SK-N-SH treated with all-trans-retinoic acid at 6 μM for 48 hours (cell line): ENCODE measurements around the gene TRAPPC3.
A peak's percentile ranks its signal among the peaks of the same experiment; 100 is the strongest.

ENCODE experiments used
- ATAC-seq: fragments of 200-7000 bp; cut with Tn5 transposase; 3 replicates; pipeline ENCODE4 v1.9.1; 2020; ENCODE audit warnings: mild to moderate bottlenecking, moderate library complexity
- ARNTL ChIP-seq: fragments of 450-650 bp; formaldehyde crosslinking; IDR thresholded peaks from 2 replicates; pipeline ENCODE4 v1.5.0; 2020; ENCODE audit warnings: low read depth, mild to moderate bottlenecking, moderate library complexity, borderline replicate concordance
- BACH2 ChIP-seq: fragments of 250-450 bp; sonication (Bioruptor Pico); IDR thresholded peaks from 2 replicates; pipeline ENCODE4 v1.9.0; 2021; ENCODE audit warnings: mild to moderate bottlenecking, borderline replicate concordance
- ESRRG ChIP-seq: fragments of 250-450 bp; sonication (Bioruptor Pico); IDR thresholded peaks from 2 replicates; pipeline ENCODE4 v1.6.1; 2021; ENCODE audit warnings: mild to moderate bottlenecking
- GLIS3 ChIP-seq: fragments of 250-450 bp; sonication (Bioruptor Pico); IDR thresholded peaks from 2 replicates; pipeline ENCODE4 v1.5.0; 2020; ENCODE audit warnings: mild to moderate bottlenecking, moderate library complexity
- ISL1 ChIP-seq: fragments of 250-450 bp; sonication (Bioruptor Pico); IDR thresholded peaks from 2 replicates; pipeline ENCODE4 v2.1.2; 2022; ENCODE audit warnings: mild to moderate bottlenecking, moderate library complexity
- OSR1 ChIP-seq: fragments of 250-450 bp; sonication (Bioruptor Pico); IDR thresholded peaks from 2 replicates; pipeline ENCODE4 v1.8.0; 2022; ENCODE audit warnings: moderate library complexity, mild to moderate bottlenecking, inconsistent platforms
- RARB ChIP-seq: fragments of 250-450 bp; sonication (Bioruptor Pico); IDR thresholded peaks from 2 replicates; pipeline ENCODE4 v1.8.0; 2021; ENCODE audit warnings: mild to moderate bottlenecking, moderate library complexity
- TCF4 ChIP-seq: fragments of 250-450 bp; sonication (Bioruptor Pico); IDR thresholded peaks from 2 replicates; pipeline ENCODE4 v1.8.0; 2021; ENCODE audit warnings: mild to moderate bottlenecking, moderate library complexity, borderline replicate concordance
- TOX ChIP-seq: fragments of 250-450 bp; sonication (Bioruptor Pico); IDR thresholded peaks from 2 replicates; pipeline ENCODE4 v1.8.0; 2021; ENCODE audit warnings: mild to moderate bottlenecking, moderate library complexity, borderline replicate concordance
- ZC3H10 ChIP-seq: fragments of 250-450 bp; sonication (Bioruptor Pico); IDR thresholded peaks from 2 replicates; pipeline ENCODE4 v1.5.1; 2021; ENCODE audit warnings: mild to moderate bottlenecking, moderate library complexity
- ZFP3 ChIP-seq: fragments of 250-450 bp; sonication (Bioruptor Pico); IDR thresholded peaks from 2 replicates; pipeline ENCODE4 v1.5.0; 2020; ENCODE audit warnings: mild to moderate bottlenecking, moderate library complexity
- ZNF565 ChIP-seq: fragments of 450-650 bp; formaldehyde crosslinking; conservative IDR thresholded peaks from 2 replicates; pipeline ENCODE4 v1.5.0; 2020; ENCODE audit warnings: low read depth, mild to moderate bottlenecking, moderate library complexity
- ZNF8 ChIP-seq: fragments of 450-650 bp; formaldehyde crosslinking; IDR thresholded peaks from 2 replicates; pipeline ENCODE4 v1.5.0; 2020; ENCODE audit warnings: mild to moderate bottlenecking, moderate library complexity
- TF ChIP-seq, protein P1 (sequence below): fragments of 250-450 bp; sonication (Bioruptor Pico); IDR thresholded peaks from 2 replicates; pipeline ENCODE4 v1.8.0; 2020; ENCODE audit warnings: mild to moderate bottlenecking, moderate library complexity, borderline replicate concordance
- TF ChIP-seq, protein P2 (sequence below): fragments of 250-450 bp; sonication (Bioruptor Pico); IDR thresholded peaks from 2 replicates; pipeline ENCODE4 v1.5.1; 2020; ENCODE audit warnings: low read depth, mild to moderate bottlenecking, moderate library complexity
- TF ChIP-seq, protein P3 (sequence below): fragments of 250-450 bp; sonication (Bioruptor Pico); IDR thresholded peaks from 2 replicates; pipeline ENCODE4 v1.5.0; 2020; ENCODE audit warnings: mild to moderate bottlenecking, moderate library complexity
- TF ChIP-seq, protein P4 (sequence below): fragments of 250-450 bp; sonication (Bioruptor Pico); IDR thresholded peaks from 2 replicates; pipeline ENCODE4 v1.8.0; 2021; ENCODE audit warnings: low read depth, mild to moderate bottlenecking, moderate library complexity, borderline replicate concordance
- TF ChIP-seq, protein P5 (sequence below): fragments of 250-450 bp; sonication (Bioruptor Pico); IDR thresholded peaks from 2 replicates; pipeline ENCODE4 v1.5.1; 2021; ENCODE audit warnings: mild to moderate bottlenecking, moderate library complexity

The TRAPPC3 gene

DNA sequence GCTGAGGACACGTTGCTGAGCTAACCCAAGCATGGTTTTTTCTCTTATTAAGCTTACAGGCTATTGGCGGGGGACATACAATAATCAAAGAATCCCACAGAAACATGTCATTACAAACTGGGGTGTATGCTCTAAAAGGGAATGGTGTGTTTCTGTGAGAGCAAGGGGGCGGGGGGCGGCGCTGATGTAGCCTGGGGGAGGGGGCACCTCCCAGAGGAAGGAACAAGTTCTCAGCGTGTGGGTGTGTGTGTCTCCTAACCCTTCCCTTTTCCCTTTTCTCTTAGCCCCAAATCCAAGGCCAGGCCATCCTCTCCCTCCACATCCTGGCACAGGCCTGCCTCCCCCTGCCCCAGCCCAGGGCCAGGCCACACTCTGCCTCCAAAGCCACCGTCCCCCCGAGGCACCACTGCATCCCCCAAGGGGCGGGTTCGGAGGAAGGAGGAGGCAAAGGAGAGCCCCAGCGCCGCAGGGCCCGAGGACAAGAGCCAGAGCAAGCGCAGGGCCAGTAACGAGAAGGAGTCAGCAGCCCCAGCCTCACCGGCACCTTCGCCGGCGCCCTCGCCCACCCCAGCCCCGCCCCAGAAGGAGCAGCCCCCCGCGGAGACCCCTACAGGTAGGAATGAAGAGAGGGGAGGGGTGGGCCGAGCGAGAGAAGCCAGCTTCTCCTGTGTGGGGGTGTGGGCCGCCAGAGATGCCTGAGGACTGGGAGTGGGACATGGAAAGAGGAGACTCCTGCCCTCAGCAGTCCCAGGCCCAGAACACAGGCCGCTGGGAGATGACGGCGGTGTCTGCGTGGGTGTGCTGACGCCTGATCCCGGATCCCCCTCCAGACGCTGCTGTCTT lies 28.5 kb upstream of the TRAPPC3 start:
- ATAC-seq: no peak
- TF ChIP-seq, protein P1, sequence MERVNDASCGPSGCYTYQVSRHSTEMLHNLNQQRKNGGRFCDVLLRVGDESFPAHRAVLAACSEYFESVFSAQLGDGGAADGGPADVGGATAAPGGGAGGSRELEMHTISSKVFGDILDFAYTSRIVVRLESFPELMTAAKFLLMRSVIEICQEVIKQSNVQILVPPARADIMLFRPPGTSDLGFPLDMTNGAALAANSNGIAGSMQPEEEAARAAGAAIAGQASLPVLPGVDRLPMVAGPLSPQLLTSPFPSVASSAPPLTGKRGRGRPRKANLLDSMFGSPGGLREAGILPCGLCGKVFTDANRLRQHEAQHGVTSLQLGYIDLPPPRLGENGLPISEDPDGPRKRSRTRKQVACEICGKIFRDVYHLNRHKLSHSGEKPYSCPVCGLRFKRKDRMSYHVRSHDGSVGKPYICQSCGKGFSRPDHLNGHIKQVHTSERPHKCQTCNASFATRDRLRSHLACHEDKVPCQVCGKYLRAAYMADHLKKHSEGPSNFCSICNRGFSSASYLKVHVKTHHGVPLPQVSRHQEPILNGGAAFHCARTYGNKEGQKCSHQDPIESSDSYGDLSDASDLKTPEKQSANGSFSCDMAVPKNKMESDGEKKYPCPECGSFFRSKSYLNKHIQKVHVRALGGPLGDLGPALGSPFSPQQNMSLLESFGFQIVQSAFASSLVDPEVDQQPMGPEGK (CRISPR knock-in tag): no peak
- TF ChIP-seq GLIS3 (CRISPR knock-in tag) (no peak), ZFP3 (CRISPR knock-in tag) (no peak), TCF4 (CRISPR knock-in tag) (no peak), ARNTL (CRISPR knock-in tag) (no peak), ESRRG (CRISPR knock-in tag) (no peak), ZNF8 (CRISPR knock-in tag) (no peak), ZC3H10 (no peak), ZNF565 (no peak), ISL1 (no peak), TOX (CRISPR knock-in tag) (no peak), RARB (CRISPR knock-in tag) (no peak)
- TF ChIP-seq, protein P2, sequence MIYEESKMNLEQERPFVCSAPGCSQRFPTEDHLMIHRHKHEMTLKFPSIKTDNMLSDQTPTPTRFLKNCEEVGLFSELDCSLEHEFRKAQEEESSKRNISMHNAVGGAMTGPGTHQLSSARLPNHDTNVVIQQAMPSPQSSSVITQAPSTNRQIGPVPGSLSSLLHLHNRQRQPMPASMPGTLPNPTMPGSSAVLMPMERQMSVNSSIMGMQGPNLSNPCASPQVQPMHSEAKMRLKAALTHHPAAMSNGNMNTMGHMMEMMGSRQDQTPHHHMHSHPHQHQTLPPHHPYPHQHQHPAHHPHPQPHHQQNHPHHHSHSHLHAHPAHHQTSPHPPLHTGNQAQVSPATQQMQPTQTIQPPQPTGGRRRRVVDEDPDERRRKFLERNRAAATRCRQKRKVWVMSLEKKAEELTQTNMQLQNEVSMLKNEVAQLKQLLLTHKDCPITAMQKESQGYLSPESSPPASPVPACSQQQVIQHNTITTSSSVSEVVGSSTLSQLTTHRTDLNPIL (CRISPR knock-in tag): no peak
- TF ChIP-seq, protein P3, sequence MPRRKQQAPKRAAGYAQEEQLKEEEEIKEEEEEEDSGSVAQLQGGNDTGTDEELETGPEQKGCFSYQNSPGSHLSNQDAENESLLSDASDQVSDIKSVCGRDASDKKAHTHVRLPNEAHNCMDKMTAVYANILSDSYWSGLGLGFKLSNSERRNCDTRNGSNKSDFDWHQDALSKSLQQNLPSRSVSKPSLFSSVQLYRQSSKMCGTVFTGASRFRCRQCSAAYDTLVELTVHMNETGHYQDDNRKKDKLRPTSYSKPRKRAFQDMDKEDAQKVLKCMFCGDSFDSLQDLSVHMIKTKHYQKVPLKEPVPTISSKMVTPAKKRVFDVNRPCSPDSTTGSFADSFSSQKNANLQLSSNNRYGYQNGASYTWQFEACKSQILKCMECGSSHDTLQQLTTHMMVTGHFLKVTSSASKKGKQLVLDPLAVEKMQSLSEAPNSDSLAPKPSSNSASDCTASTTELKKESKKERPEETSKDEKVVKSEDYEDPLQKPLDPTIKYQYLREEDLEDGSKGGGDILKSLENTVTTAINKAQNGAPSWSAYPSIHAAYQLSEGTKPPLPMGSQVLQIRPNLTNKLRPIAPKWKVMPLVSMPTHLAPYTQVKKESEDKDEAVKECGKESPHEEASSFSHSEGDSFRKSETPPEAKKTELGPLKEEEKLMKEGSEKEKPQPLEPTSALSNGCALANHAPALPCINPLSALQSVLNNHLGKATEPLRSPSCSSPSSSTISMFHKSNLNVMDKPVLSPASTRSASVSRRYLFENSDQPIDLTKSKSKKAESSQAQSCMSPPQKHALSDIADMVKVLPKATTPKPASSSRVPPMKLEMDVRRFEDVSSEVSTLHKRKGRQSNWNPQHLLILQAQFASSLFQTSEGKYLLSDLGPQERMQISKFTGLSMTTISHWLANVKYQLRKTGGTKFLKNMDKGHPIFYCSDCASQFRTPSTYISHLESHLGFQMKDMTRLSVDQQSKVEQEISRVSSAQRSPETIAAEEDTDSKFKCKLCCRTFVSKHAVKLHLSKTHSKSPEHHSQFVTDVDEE (CRISPR knock-in tag): no peak
- TF ChIP-seq, protein P4, sequence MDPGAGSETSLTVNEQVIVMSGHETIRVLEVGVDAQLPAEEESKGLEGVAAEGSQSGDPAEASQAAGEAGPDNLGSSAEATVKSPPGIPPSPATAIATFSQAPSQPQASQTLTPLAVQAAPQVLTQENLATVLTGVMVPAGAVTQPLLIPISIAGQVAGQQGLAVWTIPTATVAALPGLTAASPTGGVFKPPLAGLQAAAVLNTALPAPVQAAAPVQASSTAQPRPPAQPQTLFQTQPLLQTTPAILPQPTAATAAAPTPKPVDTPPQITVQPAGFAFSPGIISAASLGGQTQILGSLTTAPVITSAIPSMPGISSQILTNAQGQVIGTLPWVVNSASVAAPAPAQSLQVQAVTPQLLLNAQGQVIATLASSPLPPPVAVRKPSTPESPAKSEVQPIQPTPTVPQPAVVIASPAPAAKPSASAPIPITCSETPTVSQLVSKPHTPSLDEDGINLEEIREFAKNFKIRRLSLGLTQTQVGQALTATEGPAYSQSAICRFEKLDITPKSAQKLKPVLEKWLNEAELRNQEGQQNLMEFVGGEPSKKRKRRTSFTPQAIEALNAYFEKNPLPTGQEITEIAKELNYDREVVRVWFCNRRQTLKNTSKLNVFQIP (CRISPR knock-in tag): no peak

DNA sequence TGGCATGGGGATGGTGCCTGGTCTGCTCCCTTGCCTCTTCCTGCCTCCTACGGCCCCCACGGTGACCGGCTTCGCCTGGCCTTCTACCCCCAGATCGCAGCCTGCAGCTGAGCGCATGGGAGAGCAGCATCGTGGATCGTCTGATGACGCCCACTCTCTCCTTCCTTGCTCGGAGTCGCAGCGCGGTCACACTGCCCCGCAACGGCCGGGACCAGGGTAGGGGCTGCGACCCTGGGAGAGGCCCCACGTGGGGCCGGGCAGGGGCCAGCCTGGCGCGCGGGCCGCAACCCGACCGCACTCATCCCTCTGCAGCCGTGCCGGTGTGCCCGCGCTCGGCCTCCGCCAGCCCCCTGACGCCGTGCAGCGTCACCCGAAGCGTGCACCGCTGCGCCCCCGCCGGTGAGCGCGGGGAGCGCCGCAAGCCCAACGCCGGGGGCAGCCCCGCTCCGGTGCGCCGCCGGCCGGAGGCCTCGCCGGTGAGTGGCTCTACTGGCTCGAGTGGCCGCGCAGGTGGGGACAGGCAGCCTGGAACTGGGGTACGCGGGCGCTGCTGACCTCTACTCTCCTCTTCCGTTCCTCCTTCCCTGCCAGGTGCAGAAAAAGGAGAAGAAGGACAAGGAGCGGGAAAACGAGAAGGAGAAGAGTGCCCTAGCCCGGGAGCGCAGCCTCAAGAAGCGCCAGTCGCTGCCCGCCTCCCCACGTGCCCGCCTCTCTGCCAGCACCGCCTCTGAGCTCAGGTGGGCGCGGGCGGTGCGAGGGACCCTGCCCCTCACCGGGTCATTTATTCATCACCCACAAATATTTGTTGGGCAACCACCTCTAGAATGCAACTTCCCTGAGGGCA lies 27.0 kb upstream of the TRAPPC3 start:
- ATAC-seq: no peak
- TF ChIP-seq OSR1 (CRISPR knock-in tag) (no peak), ESRRG (CRISPR knock-in tag) (no peak)
- TF ChIP-seq, all 23 proteins: peak for 0

DNA sequence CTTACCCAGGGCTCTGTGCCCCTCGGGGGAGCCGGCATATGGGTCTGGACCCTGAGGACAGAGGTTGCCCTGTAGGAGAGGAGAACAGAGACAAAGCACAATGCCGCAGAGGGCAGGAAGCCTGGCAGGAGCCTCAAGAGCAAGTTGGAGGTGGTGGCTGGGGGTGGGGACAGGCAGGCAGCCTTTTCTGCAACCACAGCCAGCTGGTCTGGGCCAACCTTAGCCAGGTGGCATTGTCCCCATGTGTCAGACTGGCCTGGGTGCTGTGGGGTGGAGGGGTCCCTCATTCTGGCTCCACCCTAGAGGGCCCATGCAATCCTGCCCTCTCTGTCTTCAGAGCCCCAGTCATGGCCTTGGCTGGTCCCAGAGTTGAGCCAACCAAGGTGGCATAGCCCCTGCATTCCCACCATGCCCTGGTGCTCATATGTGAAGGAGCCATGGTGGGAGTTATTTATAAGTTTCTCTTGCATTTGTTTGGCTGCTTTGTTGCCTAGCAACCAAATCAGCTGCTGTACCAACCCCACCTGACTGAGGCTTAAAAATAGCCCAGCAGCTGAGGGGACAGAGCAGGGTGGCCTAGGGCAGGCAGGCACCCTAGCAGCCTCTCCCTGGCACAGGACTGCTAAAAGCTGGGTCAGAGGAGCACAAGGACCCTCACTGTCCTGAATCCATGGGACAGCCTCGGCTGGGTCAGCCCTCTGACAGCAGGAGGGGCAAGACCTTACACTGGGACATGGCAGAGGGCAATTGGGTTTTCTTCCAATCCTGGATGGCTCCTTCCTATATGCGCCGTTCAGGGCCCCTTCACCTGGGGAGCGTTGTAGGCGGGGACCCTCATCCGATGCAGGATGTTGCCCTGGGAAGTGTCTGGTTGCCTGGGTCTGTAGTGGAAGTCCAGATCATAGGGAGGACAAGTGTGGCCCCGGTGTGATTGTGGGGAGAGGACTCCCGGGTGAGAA lies 26.1 kb upstream of the TRAPPC3 start:
- TF ChIP-seq ZC3H10 (no peak), TOX (CRISPR knock-in tag) (no peak), BACH2 (no peak)
- TF ChIP-seq, protein P2 (CRISPR knock-in tag): no peak
- TF ChIP-seq, protein P5, sequence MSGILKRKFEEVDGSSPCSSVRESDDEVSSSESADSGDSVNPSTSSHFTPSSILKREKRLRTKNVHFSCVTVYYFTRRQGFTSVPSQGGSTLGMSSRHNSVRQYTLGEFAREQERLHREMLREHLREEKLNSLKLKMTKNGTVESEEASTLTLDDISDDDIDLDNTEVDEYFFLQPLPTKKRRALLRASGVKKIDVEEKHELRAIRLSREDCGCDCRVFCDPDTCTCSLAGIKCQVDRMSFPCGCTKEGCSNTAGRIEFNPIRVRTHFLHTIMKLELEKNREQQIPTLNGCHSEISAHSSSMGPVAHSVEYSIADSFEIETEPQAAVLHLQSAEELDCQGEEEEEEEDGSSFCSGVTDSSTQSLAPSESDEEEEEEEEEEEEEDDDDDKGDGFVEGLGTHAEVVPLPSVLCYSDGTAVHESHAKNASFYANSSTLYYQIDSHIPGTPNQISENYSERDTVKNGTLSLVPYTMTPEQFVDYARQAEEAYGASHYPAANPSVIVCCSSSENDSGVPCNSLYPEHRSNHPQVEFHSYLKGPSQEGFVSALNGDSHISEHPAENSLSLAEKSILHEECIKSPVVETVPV (CRISPR knock-in tag): no peak
- TF ChIP-seq, protein P1 (CRISPR knock-in tag): no peak
- TF ChIP-seq, all 23 proteins: peak for 0
- ATAC-seq: peak; percentile 12; the same call in 1 of the 3 replicates
